GF-D8 (cell line): ENCODE measurements around the gene SPRYD3.
"Not testable (repeated sequence)": the region's sequence is repeated elsewhere in the genome, so short reads cannot be mapped to it uniquely, and the experiment has no call there.

Source experiments
- DNase-seq: peaks from one replicate; lab custom pipeline; 2025; lab: John Stamatoyannopoulos, UW

SPRYD3 gene, protein sequence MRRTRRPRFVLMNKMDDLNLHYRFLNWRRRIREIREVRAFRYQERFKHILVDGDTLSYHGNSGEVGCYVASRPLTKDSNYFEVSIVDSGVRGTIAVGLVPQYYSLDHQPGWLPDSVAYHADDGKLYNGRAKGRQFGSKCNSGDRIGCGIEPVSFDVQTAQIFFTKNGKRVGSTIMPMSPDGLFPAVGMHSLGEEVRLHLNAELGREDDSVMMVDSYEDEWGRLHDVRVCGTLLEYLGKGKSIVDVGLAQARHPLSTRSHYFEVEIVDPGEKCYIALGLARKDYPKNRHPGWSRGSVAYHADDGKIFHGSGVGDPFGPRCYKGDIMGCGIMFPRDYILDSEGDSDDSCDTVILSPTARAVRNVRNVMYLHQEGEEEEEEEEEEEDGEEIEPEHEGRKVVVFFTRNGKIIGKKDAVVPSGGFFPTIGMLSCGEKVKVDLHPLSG

DNA sequence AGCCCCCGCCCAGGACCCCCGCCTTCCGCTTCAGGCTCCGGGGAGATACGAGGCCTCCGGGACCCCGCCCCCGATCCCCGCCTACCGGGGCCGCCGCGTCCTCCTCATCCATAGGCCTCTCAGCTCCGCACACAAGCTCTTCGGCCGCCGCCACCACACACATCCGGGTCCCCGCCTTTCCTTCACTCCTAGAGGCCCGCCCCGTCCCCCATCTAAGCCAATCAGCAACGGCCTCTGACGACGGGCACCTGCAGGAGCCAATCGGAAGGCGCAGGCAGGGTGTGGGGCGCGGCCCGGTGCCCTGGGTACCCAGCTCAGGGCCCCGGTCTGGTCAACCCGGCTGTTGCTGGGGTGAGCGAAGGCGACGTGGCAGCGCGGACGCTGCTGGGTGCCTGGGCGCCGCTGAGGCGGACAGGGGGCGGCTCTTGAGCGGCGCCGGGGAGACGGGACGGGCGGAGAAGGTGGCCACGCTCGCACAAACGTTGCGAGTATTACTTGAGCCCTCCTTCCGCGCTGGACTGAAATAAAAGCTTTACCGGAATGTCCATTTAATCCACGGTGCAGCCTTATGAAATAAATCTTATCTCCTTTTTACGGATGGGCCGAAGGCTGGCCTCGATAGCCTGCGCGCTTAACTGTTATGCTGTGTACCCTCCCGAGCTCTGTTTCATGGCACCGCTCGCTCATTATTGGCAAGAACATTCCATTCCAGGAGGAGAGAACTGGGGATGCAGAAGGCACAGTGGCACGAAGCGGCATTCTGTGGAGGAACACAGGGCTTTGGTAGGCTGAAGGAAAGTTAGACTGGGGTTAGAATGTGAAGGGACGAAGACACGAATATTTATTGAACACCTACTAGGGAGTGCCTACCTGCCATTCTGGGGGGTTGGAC lies at the start of gene SPRYD3:
SPRYD3 (minus strand) TSS at position 165 of the 892 bp plus-strand sequence; CDS start at position 108, 57 bp downstream.
- peak; percentile 87 for DNase-seq

DNA sequence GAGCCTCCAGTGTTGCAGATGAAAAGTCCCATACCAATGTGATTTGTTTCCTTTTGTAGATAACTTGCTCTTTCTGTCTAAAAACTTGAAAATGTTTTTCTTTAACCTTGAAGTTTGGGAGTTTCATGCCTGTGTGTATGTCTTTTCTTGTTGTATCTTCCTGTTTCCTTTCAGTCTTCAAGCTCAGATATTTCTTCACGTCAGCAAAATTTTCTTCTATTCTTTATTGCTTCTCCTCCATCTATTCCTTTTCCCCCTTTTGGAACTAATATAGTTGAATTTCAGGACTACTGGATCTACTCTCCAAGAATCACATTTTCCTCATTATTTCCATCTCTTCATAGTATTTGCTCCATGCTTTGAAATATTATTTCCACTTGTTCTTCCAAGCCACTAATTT lies 48.0 kb upstream of the SPRYD3 start:
- no peak for DNase-seq

DNA sequence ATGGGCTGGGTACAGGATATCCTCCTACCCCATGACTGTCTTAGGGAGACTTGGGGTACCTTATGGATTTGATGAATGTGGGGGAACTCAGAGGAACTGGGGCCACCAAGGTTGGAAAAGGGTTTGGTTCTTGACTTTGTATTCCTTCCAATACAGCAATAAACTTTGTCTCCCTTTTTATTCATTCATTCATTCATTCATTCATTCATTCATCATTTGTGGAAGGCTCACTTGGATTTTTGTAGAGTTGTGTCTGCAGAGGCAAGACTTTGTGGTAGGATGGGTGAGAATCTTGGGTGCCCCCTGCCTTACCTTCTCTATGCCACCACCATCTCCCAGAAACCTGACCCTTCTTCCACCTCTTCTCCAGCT lies 45.1 kb upstream of the SPRYD3 start:
- no peak for DNase-seq

DNA sequence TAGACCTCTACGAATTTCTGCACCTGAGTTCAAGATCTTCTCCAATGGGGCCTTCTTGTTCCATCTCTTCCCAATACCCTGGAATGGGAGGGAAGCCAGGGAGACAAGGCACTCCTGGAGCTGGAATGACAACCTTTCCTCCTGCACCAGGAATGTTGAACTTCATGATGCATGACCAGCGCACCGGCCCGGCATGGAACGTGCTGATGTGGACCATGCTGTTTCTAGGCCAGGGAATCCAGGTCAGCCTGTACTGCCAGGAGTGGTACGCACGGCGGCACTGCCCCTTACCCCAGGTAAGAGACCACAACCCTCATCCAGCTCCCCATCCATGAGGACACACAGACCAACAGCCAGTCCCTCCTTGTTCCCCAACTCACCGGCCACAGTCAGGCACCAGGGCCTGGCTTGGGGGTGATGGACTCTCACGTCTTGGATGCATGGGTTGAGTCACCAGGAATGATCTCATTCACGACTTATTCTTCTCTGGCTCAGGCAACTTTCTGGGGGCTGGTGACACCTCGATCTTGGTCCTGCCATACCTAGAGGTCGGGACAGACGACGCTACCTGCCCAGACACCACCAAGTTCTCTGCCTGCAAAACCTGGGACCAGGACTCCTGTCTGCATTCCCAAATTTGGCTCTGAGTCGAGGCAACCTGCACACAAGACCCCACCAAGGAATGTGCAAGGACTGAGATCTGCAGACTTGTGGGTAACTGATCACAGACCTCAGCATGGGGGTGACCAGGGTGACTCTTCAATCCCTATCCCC lies 44.6 kb upstream of the SPRYD3 start:
- DNase-seq, result no peak

DNA sequence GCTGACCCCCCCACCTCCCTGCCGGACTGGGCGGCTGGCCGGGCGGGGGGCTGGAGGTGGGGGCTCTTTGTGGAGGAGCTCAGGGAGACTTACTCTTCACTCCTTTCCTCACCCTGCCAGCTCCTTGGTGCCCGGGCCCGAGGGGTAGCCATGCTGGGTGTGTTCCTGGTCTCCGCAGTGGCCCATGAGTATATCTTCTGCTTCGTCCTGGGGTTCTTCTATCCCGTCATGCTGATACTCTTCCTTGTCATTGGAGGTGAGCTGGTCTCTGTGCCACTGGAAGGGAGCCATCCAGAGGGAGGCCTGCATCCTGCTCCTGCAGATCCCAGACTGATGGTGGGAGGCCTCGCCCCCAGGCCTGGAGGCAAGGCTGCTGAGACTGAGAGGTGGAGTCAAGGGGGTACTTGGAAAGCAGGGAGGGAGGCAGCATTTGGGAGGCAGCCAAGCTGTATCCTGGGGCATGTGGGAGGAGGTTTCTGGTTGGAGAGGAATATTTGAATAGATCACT lies 43.8 kb upstream of the SPRYD3 start:
- DNase-seq, result no peak

DNA sequence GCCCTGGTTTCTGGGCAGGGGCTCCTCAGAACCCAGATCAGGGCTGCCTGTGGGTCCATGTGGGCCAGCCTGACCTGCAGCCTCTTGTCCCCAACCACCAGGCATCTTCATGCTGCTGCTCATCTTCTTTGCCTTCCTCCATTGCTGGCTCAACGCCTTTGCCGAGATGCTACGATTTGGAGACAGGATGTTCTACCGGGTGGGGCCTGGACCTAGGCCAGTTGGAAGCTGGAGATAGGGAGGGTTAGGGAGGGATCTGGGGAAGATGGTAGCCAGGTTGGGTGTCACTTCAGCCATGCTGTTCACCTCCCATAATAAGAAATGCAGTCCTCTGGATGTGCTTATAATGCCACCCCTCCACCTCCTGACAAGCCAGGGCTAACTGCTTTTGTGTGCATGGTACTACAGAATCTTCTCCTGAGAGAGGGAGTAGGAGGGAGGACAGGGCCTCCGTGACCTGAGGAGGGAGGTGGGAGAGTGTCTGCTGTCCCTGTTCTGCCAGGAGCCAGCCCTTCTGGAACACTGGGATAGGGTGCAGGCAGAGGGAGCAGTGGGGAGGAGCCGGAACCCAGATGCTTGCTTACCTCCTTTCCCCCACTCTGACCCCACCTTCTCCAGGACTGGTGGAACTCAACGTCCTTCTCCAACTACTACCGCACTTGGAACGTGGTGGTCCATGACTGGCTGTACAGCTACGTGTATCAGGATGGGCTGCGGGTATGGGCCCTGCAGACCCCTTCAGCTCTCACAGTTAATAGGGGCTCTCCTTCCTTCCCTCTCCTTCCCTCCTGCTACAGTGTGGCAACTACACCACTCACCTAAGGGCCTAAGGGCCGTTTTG lies 41.7 kb upstream of the SPRYD3 start:
- no peak for DNase-seq

DNA sequence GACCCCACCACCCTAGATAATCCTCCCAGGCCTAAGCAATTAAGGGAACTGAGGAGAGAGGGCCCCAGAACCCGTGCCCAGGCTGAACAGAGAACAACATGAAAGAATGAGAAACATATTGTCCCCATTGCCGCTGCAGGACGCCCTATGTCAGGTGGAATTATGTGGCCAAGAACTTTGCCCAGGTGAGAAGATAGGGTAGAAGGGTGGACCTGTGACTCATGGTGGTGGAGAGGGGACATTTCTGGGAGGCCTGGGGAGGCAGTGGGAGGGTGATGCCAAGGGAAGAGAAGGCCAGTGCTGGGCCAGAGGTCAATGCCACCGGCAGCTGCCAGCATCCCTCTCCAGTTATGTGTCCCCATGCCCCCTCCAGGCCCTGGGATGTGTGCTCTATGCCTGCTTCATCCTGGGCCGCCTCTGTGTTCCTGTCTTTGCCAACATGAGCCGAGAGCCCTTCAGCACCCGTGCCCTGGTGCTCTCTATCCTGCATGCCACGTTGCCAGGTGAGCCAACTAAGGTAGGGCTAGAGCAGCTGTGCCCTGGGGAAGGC lies 39.6 kb upstream of the SPRYD3 start:
- no peak for DNase-seq

DNA sequence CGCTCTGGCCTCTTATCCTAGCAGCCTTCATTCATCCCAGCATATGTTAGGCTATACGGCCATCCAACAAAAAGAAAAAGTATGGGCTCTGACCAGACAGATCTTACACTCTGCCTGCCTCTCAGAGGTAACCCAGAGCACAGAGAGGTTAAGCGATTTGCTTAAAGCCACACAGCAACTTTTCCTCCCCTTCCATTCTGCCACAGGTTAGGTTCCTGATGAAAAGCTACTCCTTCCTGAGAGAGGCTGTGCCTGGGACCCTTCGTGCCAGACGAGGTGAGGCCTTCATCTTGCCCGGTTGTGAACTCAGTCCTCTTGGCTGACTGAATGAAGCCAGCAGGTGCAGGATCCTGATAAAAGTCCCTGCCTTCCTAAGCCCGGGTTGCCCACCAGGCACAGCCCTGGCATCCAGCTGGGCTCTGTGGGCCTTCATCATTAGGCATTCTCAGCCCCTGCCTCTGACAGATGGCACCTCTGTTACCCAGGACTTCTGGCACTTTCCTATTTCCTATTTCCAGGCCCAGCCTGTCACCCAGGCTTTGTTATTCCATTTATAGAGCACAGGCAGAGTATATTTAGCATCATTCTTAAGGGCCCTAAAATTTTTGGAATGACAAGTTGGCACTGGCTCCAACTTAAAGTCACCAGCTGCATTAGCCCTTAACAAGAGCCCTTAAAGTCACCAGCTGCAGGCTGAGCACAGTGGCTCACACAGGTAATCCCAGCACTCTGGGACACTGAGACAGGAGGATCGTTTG lies 36.9 kb upstream of the SPRYD3 start:
- no peak for DNase-seq

DNA sequence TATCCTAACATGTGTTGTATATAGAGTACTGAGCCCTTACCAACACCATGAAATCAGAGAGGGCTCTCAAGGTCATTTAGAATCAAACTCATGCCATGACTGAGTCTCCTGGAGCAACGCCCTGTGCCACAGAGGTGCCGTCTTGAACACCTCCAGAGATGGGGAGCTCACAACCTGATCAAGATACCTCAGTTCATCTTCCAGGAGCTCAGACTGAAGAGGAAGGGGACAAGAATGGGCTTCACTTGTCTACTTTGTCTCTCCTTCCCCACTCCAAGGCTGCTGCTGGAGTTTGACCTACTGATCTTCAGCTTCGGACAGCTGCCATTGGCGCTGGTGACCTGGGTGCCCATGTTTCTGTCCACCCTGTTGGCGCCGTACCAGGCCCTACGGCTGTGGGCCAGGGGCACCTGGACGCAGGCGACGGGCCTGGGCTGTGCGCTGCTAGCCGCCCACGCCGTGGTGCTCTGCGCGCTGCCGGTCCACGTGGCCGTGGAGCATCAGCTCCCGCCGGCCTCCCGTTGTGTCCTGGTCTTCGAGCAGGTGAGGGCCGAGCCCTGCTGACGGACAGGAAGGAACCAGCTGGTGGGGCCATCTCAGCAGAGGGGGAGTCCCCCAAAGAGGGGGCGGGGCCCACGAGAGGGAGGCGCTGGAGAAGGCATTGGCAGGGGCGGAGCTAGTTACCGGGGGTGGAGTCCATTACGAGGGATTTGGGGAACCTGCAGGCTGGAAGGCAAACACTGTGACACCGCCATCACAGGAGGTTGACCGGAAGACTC lies 36.1 kb upstream of the SPRYD3 start:
- DNase-seq, result no peak

DNA sequence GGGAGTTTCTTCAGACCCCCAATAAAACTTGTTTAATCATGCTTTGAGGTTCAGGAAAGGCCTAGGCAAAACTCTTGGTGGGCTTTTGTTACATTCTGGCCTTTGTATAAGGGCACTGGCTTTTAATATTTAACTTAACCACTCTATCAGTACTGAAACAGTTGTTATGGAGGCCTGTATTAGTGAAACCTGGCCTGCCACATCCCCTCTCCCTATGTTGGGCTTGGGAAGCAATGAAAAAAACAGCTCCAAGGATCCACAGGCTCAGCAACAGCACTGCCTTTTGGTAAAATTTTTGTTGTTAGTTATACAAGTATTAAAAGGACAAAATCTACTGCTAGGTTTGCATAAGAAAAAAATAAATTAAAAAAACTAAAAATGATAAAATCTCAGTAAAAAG lies 34.8 kb upstream of the SPRYD3 start:
- DNase-seq, result no peak

DNA sequence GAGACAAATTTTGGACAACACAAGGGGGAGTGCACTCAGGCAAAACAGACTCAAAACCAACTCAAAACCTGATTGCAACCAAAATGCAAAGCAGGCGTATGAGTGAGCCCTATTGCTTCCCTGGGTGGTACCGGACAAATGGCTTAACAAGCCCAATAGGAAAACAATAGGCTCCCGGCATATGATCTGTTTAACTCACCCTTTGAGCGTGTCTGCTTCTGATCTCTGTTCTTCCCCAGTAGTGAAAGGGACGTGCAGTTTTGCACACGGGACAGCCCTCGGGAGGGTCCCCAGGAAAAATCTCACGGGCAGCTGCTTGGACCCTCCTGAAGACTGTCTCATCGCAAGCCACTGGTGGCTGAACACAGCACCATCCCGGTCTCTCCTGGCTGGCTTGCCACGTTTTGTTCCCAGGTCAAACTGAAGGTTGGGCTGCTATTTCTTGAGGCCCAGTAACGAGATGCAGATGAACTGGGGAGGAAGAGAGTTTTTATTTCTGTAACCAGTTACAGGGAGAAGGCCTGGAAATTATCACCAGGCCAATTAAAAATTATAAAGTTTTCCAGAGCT lies 34.0 kb upstream of the SPRYD3 start:
- no peak for DNase-seq

DNA sequence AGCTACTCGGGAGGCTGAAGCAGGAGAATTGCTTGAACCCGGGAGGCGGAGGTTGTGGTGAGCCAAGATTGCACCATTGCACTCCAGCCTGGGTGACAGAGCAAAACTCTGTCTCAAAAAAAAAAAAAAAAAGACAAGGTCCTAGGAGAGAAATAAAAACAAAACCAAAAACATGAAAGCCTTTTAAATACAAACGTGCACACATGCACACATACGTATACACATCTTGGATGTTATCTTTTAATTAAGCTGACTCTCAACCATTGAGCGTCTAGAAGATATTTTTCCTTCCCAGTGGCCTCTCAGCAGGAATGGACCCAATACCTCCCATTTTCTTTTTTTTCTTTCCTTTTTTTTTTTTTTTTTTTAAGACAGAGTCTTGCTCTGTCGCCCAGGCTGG lies 33.2 kb upstream of the SPRYD3 start:
- not testable (repeated sequence) for DNase-seq

DNA sequence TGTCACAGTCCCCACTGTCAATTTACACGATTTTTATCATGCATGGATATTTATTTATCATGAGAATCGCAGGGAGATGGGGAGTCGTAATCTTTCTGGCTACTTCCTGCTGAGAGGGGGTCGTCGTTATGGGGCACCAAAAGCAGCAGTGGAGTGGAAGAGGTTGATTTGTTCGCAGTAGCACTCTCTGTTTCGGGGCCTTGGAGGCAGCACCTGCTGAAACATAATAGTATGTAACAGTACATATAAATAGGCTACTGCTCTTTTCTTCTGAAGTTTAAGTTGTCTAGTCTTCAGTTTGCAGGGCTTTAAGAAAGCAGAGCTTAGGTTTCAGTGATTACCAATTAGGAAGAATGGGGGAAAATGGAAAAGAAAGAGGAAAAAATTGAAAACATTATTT lies 27.9 kb upstream of the SPRYD3 start:
- no peak for DNase-seq

DNA sequence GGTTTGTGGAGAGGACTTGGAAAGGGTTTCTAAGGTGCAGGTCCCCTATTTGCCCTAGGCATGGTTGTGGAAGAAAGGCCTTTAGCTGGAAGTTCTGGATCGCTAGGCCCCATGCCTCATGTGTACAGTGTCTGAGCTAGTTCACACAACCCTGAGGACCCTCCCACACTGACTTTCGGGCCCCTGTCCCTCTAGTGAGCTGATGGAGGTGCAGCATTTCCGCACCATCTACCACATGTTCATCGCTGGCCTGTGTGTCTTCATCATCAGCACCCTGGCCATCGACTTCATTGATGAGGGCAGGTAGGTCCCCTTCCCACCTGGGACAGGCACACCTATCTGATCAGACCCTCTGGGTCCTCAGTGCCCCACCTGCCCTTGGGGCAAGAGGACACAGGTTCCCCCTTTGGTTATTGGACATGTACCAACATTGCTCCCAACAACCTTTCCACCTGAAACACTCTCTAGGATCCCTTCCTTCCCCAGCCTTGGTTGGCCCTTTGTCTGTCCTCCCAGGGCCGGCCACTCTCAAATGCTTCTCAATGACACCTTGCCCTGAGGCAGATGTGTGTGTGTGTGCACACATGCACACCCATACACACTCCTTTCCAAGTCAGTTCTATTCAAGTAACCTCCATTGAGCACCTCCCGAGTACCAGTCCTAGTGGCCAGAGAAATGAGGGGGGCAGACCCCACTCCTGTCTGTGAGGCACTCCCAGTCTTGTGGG lies 26.7 kb upstream of the SPRYD3 start:
- DNase-seq, result no peak

DNA sequence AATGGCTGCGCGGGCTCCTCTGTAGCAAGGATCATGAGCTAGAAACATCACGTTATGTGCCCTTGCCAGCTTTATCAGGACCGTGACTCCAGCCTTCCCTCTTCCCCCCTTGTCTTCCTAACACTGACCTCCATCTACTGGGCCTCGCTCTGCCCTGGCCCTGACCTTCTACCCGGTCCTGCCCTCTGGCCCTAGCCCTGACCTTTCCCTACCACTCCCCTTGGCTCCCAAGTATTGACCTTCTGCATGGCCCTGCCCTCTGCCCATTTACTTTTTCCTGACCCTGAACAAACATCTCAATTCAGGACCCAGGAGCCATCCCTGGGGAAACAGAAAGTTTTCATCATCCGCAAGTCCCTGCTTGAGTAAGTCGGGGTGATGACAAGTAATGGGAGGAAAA lies 26.1 kb upstream of the SPRYD3 start:
- no peak for DNase-seq

DNA sequence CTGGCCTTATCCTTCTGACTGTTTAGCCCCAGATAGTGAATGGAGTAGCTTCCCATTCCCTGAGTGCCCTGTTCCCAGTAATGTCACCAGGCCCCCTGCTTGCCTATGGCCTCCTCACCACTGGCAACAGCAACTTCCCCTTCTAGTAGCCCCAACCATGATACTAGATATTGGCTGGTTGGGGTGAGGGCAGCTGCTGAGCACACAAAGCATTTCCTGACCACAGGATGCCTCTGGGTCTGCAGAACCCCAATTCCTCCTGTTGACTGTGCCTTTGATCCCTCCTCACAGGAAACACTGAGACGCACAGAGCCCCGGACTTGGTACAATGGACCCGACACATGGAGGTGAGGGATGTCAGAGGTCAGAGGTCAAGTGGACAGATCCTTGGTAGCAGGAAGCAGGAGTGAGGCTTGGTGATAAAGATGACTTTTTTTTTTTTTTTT lies 24.7 kb upstream of the SPRYD3 start:
- no peak for DNase-seq

DNA sequence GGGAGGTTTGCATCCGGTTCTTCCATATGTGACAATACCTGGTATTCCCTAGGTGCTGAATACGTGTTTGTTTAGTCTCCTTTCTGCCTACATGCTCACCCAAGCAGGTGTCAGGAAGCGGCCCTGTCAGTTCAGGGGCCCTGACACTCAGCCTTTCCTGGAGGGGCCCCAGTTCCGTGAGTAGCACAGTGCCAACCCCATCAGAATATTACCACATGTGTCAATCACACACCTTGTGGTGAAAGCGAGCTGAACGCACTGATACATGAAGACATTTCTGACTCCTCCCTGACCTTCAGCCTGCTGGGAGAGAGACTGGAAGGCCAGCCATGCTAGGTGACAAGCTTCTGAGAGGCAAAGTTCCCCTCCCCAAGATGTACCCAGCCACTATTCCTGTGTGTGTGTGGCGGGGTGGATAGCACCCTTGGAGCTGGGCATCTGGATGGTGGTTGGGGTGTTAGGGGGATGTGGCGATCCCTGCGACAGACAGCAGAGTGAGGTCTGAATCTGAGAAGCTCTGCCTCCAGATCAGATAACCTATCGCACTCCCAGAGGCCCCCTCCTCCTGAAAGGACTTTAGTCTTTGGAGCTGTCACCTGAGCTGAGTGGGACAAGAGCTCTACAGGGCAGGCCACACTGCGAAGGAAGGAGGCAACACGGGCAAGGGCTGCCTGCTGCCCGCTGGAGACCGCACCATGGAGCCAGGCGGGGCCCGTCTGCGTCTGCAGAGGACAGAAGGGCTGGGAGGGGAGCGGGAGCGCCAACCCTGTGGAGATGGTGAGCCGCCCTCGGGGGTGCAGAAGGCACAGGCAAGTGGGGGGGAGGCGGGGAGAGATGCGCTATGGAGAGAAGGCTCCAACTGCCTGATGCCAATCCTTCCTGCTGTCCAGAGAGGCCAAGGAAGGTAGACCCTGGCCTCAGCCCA lies 24.0 kb upstream of the SPRYD3 start, which contains the start of gene SOAT2:
SOAT2 (plus strand) TSS at position 604 of the 925 bp plus-strand sequence; CDS start at position 696, 92 bp downstream.
- DNase-seq, result no peak
